ENCODE measurements around the gene CANT1.

The CANT1 gene

GRCh38 chr17:79017546-79018369 lies 8.2 kb upstream of the CANT1 start:
- in situ Hi-C loops (cut with MboI; ENCODE audit: low sequenced_read_pairs), result loop anchor here (25.0 kb wide), 1 partner anchor 530 kb away; no protein-coding TSS in a partner anchor

- in situ Hi-C loops (cut with MboI; ENCODE audit: low sequenced_read_pairs), result loop anchor here (25.0 kb wide), 1 partner anchor 527 kb away; no protein-coding TSS in a partner anchor
Measured at GRCh38 chr17:79014158-79014758, 4.7 kb upstream of the CANT1 start.

- in situ Hi-C loops (cut with MboI; ENCODE audit: low sequenced_read_pairs), result loop anchor here (25.0 kb wide), 1 partner anchor 525 kb away; no protein-coding TSS in a partner anchor
Measured at GRCh38 chr17:79012563-79013134, 3.1 kb upstream of the CANT1 start.

- in situ Hi-C loops (cut with MboI; ENCODE audit: low sequenced_read_pairs), result loop anchor here (25.0 kb wide), 1 partner anchor 524 kb away; no protein-coding TSS in a partner anchor
Measured at GRCh38 chr17:79011451-79012147, 2.0 kb upstream of the CANT1 start.

- in situ Hi-C loops (cut with MboI; ENCODE audit: low sequenced_read_pairs), result loop anchor here (25.0 kb wide), 1 partner anchor 523 kb away; no protein-coding TSS in a partner anchor
Measured at GRCh38 chr17:79010304-79010646, 711 bp upstream of the CANT1 start.

GRCh38 chr17:79008666-79009387 lies 737 bp downstream of the CANT1 start:
- in situ Hi-C loops (cut with MboI; ENCODE audit: low sequenced_read_pairs), result loop anchor here (25.0 kb wide), 1 partner anchor 522 kb away; no protein-coding TSS in a partner anchor

GRCh38 chr17:79007504-79008381 lies 1.8 kb downstream of the CANT1 start:
- in situ Hi-C loops (cut with MboI; ENCODE audit: low sequenced_read_pairs), result loop anchor here (25.0 kb wide), 1 partner anchor 520 kb away; no protein-coding TSS in a partner anchor

GRCh38 chr17:79006794-79007503 lies 2.6 kb downstream of the CANT1 start:
- in situ Hi-C loops (cut with MboI; ENCODE audit: low sequenced_read_pairs), result loop anchor here (25.0 kb wide), 1 partner anchor 520 kb away; no protein-coding TSS in a partner anchor

- in situ Hi-C loops (cut with MboI; ENCODE audit: low sequenced_read_pairs), result loop anchor here (25.0 kb wide), 1 partner anchor 519 kb away; no protein-coding TSS in a partner anchor
Measured at GRCh38 chr17:79006046-79006445, 3.5 kb downstream of the CANT1 start.

- in situ Hi-C loops (cut with MboI; ENCODE audit: low sequenced_read_pairs), result loop anchor here (25.0 kb wide), 1 partner anchor 518 kb away; no protein-coding TSS in a partner anchor
Measured at GRCh38 chr17:79005063-79005861, 4.3 kb downstream of the CANT1 start.

GRCh38 chr17:79003661-79004411 lies 5.7 kb downstream of the CANT1 start:
- in situ Hi-C loops (cut with MboI; ENCODE audit: low sequenced_read_pairs), result loop anchor here (25.0 kb wide), 1 partner anchor 517 kb away; no protein-coding TSS in a partner anchor

- in situ Hi-C loops (cut with MboI; ENCODE audit: low sequenced_read_pairs), result loop anchor here (25.0 kb wide), 1 partner anchor 516 kb away; no protein-coding TSS in a partner anchor
Measured at GRCh38 chr17:79002796-79003593, 6.6 kb downstream of the CANT1 start.

- in situ Hi-C loops (cut with MboI; ENCODE audit: low sequenced_read_pairs), result loop anchor here (25.0 kb wide), 1 partner anchor 515 kb away; no protein-coding TSS in a partner anchor
Measured at GRCh38 chr17:79002291-79002690, 7.3 kb downstream of the CANT1 start.

GRCh38 chr17:79001190-79002020 lies 8.2 kb downstream of the CANT1 start:
- in situ Hi-C loops (cut with MboI; ENCODE audit: low sequenced_read_pairs), result loop anchor here (25.0 kb wide), 1 partner anchor 514 kb away; no protein-coding TSS in a partner anchor
